ENCODE measurements around the gene CD207. TPM values are rescaled to one million over a fixed set of nuclear protein-coding genes. Genes with fewer than 3 reads are reported as not detected.

Gene CD207
- total RNA-seq, 1 donor from 2014 or later = not detected

- no peak for DNase-seq (ENCODE audit: low spot score)
- peaks cover 9% of the 10 kb centered on the region for H3K27me3 Mint-ChIP-seq (ENCODE audit: insufficient read depth, low read depth)
- H3K4me2 ChIP-seq = no peak overlapping the region
Observed at GRCh38 chr2:70831861-70832260, 3.8 kb downstream of the CD207 start.

GRCh38 chr2:70830366-70830765 lies 5.2 kb downstream of the CD207 start:
- H3K36me3 Mint-ChIP-seq = no peaks in the 10 kb centered on the region
- H3K4me2 ChIP-seq = no peak overlapping the region
- H3K4me3 ChIP-seq = no peak overlapping the region
- H3K27me3 ChIP-seq = no peaks in the 10 kb centered on the region
- no peaks in the 10 kb centered on the region for H3K79me2 ChIP-seq (ENCODE audit: low read depth)
- TF ChIP-seq CTCF (IDR thresholded peaks at IDR 0.05) = no peak
- TF ChIP-seq EZH2 (IDR thresholded peaks at IDR 0.05) = no peak
- no peak for TF ChIP-seq EZH2phosphoT487 (IDR thresholded peaks at IDR 0.05)
- no peak overlapping the region for H3K4me3 Mint-ChIP-seq
- H3K36me3 ChIP-seq = no peaks in the 10 kb centered on the region
- H4K20me1 ChIP-seq (ENCODE audit: low read depth) = no peaks in the 10 kb centered on the region
- H3K27me3 Mint-ChIP-seq (ENCODE audit: insufficient read depth, low read depth) = peaks cover 7% of the 10 kb centered on the region
- no peaks in the 10 kb centered on the region for H3K4me1 Mint-ChIP-seq
- no peak for DNase-seq (ENCODE audit: low spot score)
- peak overlapping the region; percentile 30 for H3K27ac Mint-ChIP-seq
- no peak overlapping the region for H3K9ac ChIP-seq
- H3K27ac ChIP-seq = no peak overlapping the region
- H3K9me3 ChIP-seq (ENCODE audit: low read depth) = no peaks in the 10 kb centered on the region
- H3K4me1 ChIP-seq = peaks cover 3% of the 10 kb centered on the region
- H2AFZ ChIP-seq (replicated peaks) = no peak overlapping the region
- no peaks in the 10 kb centered on the region for H3F3A ChIP-seq (ENCODE audit: low read depth)
- H3K9me3 Mint-ChIP-seq = peaks cover 8% of the 10 kb centered on the region

More at GRCh38 chr2:70831861-70832260, 3.8 kb downstream of the CD207 start:
- Histone ChIP-seq H3K27me3 (no peaks in the 10 kb centered on the region), H3K4me3 (no peak overlapping the region), H3K4me1 (peaks cover 3% of the 10 kb centered on the region), H3K27ac (no peak overlapping the region), H3K36me3 (no peaks in the 10 kb centered on the region), H2AFZ (replicated peaks) (no peak overlapping the region), H3K9me3 (ENCODE audit: low read depth) (no peaks in the 10 kb centered on the region), H3K9ac (no peak overlapping the region), H4K20me1 (ENCODE audit: low read depth) (no peaks in the 10 kb centered on the region), H3K79me2 (ENCODE audit: low read depth) (no peaks in the 10 kb centered on the region), H3F3A (ENCODE audit: low read depth) (no peaks in the 10 kb centered on the region)
- peaks cover 8% of the 10 kb centered on the region for H3K9me3 Mint-ChIP-seq
- H3K27ac Mint-ChIP-seq = no peak overlapping the region
- H3K36me3 Mint-ChIP-seq = no peaks in the 10 kb centered on the region
- no peaks in the 10 kb centered on the region for H3K4me1 Mint-ChIP-seq
- TF ChIP-seq EZH2 (IDR thresholded peaks at IDR 0.05) (no peak), CTCF (IDR thresholded peaks at IDR 0.05) (no peak), EZH2phosphoT487 (IDR thresholded peaks at IDR 0.05) (no peak)
- H3K4me3 Mint-ChIP-seq = no peak overlapping the region

- peaks cover 7% of the 10 kb centered on the region for H3K27me3 Mint-ChIP-seq (ENCODE audit: insufficient read depth, low read depth)
Observed at GRCh38 chr2:70829916-70830315, 5.7 kb downstream of the CD207 start.

More at GRCh38 chr2:70829916-70830315, 5.7 kb downstream of the CD207 start:
- Histone ChIP-seq H2AFZ (replicated peaks) (no peak overlapping the region), H3K9ac (no peak overlapping the region), H4K20me1 (ENCODE audit: low read depth) (no peaks in the 10 kb centered on the region), H3K79me2 (ENCODE audit: low read depth) (no peaks in the 10 kb centered on the region), H3F3A (ENCODE audit: low read depth) (no peaks in the 10 kb centered on the region), H3K27me3 (no peaks in the 10 kb centered on the region), H3K36me3 (no peaks in the 10 kb centered on the region), H3K4me3 (no peak overlapping the region), H3K27ac (no peak overlapping the region), H3K9me3 (ENCODE audit: low read depth) (no peaks in the 10 kb centered on the region), H3K4me2 (no peak overlapping the region), H3K4me1 (peaks cover 3% of the 10 kb centered on the region)
- Mint-ChIP-seq H3K4me3 (no peak overlapping the region), H3K4me1 (no peaks in the 10 kb centered on the region), H3K9me3 (peaks cover 8% of the 10 kb centered on the region), H3K36me3 (no peaks in the 10 kb centered on the region), H3K27ac (peak overlapping the region; percentile 30)
- TF ChIP-seq EZH2phosphoT487 (IDR thresholded peaks at IDR 0.05) (no peak), EZH2 (IDR thresholded peaks at IDR 0.05) (no peak), CTCF (IDR thresholded peaks at IDR 0.05) (no peak)
- no peak for DNase-seq (ENCODE audit: low spot score)
